HS-5 (cell line): ENCODE data around the gene MAPRE2.

Source experiments
- DNase-seq: peaks from one replicate; pipeline ENCODE4 v3.0.0-alpha.2; 2012; ENCODE audit warnings: low read depth

The MAPRE2 gene

DNA sequence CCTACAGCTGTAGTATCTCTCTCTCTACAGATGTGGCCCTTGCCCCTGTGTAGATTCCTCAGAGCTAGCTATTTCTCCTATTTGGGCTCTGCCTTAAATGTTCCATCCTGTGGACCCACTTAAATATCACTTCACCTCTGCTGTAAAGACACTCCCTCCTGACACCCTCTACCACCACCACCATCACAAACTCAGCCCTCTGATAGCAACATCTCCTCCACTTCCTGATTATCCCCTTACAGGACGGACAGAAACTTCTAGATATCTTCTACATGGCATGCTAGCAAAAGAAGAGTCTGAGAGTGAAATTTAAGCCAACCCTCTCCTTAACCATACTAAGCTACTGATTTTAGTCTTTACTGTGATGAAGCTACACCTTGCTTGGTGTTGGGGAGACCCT is 3.2 kb upstream of the MAPRE2 start:
- no peak for DNase-seq

DNA sequence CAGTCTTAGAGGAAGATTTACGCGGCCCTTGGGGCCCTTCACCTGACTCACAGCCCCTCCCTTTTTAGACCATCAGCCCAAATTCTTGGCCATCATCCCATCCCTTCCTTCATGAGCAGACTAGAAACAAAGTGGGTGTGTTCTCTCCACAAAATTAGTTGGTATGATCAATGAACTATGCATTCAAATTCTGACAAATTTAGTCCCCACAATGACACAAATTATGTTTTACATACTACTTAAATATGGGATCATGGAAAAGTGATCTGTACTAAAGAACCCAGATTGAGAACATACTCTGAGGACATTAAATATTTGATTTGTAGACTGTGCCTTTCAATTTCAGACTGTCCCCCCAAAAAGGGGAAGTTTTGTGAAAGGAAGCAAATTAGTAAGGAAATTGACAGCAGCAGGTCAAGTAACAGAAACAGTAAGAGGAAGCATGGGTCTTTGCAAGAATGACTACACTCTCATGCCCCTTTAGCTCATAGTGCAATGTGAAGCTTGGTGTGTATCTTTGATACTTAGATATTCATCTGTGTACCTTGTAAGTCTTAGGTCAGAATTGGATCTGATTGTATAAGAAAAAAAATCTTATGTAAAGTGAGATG is 2.2 kb upstream of the MAPRE2 start:
- no peak for DNase-seq

DNA sequence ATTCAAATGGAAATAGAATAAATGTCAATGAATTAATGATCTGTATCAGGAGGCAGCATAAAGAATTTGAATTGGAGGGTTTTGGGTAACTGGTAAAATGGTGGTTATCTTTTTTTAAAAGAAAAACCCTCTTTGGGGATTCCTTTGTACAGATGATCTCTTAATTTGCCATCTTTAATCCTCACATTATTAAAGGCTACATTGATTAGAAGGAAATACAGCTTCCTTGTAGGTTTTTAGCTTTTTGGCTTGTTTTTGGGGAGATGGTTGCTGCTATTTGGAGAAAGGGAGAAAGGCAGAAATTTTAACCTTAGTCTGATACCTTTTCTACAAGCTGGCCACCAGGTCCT is 600 bp upstream of the MAPRE2 start:
- no peak for DNase-seq

DNA sequence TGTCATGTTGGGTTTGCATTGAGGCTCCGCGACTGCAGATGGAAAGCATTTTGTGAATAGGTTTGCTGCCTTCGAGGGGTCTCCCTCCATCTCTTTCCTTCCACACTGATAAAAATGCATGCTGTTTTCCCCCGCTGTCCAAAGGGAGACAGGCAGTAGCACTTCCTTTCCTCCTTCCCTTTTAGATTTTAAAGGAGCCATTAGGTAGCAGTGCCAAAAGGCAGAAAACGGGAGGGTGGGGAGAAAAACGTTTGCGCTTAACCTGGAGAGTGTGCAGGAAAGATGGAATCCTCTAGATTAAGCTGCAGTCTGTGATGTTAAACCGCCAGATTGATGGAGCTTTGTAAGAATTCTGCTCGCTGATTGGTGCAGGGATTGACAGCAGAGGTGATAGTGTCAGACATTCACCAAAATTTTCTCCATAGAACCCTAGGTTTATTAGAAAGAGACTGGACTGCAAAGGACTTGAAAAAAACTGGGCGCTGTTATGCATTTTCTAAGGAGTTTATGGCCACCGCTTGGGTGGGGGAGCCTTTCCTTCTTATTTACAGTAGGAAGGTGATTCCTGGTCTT is 688 bp downstream of the MAPRE2 start:
- no peak for DNase-seq

DNA sequence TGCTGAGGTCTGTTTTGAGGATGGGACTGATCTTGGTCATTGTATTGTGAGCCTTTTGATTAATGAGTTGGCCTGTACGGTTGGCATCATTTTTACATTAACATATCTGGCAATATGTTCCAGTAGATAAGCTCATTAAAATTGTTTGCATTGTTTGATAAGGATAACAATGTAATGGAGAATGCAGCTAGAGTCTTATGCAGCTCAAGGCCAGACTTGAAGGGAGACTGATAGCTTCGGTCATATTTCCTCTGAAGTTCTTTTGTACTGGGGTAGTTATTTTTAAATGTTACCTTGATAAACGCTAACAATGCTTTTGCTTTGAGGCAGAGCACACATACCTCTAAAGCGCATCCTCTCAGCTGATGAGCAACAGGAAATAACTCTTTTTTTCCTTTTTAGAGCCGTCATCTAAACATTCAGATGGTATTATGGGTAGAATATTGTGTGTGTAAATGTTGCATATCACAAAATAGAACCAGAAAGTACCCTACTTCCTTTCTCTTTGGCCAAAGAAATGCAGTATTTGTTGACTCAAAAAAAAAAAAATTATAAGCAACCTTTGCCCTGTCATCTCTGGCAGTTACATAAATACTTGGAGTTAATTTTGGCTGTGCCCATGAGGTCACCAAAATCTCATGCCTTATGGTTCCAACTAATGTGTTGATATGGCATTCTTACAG is 1.3 kb downstream of the MAPRE2 start:
- DNase-seq, result no peak

DNA sequence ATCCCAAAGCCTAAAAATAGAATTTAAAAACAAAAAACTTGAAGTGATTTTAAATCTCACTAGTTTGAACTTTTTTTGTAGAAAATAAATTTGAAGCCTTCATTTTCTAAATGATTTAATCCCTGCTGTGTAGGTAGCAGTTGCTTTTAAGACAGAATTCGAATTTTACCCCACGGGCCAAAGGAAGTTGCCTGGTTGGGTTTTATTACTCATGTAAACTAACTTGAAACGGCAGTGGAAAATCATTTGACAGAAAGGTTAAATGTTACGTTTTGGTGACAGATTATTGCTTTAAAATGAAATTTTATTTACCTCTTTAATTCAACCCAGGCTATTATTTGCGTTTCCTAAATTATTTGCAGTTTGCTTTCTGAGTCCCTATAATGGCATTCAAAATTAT is 2.0 kb downstream of the MAPRE2 start:
- no peak for DNase-seq

DNA sequence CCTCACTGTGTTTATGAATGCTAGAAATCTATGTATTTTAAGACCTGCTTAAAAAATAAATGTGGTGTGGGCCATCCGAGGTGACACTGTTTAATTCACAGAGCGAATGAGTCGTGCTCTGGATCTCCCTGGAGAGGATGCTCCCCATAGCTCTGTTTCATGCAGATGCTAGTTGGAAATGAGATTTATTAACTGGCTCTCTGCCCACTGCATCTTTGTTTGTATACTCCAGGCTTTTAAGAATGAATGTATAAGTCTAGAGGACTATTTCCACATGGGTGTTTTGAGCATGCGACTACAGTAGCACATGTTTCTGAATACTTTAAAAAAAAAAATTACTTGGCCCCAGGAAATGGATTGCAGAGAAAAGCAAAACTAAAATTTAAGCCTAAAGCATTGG is 3.9 kb downstream of the MAPRE2 start:
- DNase-seq, result no peak

DNA sequence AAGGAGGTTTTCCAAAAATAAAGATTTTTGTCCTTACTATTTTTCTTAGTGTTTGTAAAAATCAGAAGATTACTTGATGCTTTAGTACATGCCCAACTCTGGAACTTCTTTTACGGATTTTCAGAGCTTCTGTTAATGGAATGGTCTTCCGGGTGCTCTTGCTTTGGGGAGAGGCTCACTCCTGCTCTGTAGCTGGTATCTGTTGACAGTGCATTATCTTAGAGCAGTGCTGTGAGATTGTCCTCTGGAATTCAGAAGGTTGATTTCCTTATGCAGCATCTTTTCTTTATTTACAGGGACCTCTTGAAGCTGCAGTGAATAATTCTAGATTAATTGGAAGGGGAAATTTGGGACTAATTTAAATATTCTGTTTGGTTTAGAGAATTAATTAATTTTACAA is 4.6 kb downstream of the MAPRE2 start:
- DNase-seq, result no peak

DNA sequence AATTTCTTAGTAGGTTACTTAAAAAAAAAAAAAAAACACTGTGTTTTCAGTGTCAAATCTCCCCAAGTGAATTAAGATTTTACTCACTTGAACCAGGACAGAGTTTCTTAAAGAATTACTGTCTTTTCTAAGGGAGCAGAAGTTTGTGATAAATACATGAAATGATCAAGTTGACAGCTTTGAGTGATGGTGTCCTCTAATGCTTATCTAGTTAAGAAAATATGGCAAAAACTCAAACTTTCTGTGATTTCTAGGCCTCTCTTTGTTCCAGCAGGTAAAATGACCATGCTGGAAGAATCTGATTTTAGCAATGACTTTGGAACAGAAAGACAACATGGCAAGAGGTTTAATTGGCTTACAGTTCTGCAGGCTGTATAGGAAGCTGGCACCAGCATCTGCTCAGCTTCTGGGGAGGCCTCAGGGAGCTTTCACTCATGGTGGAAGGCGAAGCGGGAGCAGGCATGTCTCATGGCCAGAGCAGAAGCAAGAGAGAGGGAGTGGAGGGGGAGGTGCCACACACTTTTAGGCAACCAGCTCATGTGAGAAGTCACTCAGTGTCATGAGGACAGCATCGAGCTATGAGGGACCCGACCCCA is 6.6 kb downstream of the MAPRE2 start:
- no peak for DNase-seq

DNA sequence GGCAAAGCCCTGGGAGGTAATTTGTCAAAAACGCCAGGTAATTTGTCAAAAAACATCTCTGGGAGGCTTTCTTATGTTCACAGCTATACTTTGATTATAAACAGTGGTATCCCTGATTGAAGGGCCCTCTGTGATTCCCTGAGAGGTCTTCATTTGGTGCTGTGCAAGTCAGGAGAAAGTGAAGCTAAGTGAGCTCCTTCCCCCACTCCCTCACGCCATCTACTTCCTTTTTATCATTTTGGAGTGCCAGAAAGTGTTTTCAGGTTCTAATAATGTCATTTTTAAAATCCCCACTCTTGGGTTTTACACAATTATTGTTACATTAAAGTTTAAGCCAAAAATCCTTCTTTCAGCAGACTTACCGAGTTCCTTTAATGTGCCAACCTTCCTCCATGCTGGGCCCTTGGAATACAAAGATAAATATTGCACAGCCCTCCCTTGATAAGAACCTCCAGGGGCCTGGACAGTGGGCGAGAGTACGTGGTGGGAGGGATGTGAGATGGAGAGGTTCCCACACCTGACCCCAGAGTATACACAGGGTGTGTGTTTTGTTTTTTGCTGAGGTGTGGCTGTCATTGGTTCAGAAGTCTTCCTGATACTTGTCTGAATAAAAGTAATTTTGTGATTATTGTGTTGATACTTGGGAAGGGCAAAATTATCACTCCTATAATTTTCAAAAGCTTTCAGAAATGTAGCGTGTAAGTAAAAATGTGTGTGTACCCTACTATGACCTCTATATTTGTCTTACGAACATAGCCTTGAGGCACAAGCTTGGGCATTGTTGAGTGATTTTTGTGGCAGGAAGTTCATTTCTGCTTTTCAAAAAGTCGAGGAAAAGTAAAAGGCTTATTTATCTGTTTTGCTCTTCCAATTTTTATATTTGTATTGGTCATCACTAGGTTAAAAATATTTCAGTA is 8.2 kb downstream of the MAPRE2 start:
- no peak for DNase-seq

DNA sequence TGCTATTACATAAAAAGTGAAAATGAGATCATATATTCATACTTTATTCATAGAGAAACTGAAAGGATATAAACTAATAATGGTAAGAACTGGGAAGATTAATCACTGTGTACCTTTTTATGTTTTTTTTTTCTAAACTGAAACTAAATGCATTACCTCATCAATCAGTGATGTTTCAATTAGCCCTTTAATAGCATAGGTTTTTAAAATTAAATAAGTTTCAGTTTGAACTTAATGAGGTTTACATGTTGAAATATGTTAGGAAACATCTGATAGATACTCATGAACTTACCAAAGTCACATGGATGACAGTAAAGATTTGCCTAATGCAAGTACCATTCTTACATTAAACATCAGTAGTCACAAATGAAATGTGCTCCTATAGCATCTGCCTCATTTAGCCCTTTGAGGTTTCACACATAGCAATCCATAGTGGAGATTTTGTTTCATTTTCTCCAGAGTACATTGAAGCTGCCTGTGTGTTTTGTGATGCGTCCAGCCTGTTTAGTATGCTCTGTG is 8.9 kb downstream of the MAPRE2 start:
- DNase-seq, result no peak

DNA sequence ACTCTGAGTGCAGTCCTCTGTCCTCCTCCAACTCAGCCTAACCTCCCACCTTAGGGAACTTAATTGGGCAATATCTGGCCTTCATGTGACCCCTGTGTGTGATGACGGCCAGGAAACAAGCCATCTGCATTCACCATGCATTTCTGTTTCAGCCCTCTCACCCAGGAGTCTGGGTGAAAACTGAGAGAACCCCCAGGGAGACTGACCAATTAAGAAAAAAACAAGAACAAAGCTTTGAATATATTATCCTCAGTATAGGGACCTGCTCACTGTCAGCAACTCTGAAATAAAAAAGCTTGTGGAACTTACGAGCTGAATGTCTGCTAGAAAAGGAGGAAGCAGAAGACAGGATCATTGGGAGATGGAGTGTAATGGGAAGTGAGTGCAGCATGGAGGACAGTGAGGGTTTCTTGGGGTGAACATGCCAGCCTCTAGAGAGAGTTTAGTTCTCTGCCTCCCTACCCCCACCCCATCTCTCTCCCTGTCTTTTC is 9.5 kb downstream of the MAPRE2 start:
- DNase-seq, result no peak

DNA sequence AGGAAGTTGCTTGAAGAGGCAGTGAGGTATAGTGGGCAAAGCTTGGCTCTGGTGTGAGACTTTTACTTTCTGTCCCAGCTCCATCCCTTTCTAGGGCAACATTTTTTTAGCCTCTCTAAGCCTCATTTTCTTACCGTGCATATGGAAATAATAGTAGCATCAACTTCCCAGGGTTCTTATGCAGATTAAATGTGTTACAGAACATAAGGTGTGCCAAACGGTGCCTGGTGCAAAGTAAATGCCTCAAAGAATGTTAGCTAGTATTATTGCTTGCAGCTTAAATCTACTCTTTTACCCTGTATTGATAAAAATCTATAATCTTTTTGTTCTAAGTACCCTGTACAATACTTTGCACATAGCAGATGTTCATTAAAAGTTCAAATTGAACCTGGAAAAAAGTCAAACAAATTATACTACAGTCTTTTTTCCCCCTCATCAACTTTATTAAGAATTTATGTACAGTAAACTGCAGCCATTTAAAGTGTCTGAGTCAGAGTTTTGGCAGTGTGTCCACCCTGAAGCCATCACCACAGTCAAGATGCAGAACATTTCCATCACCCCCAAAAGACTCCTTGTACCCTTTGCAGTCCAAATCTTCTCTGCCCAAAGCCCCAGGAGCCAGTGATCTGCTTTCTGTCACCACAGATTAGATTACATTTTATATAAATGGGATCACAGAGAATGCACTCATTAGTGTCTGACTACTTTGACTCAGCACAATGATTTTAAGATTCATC is 10.6 kb downstream of the MAPRE2 start:
- no peak for DNase-seq

DNA sequence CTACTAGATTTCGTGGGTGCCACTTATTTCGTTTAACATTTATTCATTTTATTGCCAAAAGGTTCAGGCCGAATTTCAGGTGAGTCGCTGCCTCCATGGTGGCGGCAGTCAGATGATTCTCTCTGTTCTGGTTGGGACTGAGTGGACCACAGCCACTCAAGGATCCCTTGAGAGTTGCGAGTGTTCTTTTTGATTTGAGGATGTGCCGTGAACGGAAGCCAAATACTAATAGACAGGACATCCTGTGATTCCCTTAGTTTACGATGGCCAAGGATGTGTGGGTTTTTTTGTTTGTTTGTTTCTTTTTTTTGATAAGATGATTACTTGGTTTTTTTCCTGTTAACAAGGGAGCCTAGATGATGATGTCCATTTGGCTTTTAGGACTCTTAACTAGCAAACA is 13.2 kb downstream of the MAPRE2 start:
- DNase-seq, result no peak

DNA sequence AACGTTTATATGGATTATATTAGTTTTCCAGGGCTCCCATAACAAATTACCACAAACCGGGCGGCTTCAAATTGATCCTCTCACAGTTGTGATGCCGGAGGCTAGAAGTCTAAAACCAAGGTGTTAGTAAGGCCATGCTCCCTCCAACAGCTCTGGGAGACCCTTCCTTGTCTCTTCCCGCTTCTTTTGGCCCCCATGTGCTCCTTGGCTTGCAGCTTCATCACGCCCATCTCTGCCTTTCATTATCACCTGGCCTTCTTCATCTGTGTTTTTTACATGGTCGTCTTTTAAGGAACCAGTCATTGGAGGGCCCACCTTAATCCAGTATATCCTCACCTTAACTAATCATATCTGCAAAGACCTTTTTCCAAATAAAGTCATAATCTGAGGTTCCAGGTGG is 13.9 kb downstream of the MAPRE2 start:
- DNase-seq, result no peak

DNA sequence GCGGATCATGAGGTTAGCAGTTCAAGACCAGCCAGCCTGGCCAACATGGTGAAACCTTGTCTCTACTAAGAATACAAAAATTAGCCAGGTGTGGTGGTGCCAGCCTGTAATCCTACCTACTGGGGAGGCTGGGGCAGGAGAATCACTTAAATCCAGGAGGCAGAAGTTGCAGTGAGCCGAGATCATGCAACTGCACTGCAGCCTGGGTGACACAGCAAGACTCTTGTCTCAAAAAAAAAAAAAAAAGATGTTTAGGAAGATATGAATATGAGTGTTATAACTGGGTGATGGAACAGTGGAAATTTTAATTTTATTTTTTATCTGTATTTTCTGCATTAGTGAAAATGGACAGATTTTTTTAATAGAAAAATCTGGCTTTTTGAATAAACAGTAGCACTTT is 14.5 kb downstream of the MAPRE2 start:
- no peak for DNase-seq

DNA sequence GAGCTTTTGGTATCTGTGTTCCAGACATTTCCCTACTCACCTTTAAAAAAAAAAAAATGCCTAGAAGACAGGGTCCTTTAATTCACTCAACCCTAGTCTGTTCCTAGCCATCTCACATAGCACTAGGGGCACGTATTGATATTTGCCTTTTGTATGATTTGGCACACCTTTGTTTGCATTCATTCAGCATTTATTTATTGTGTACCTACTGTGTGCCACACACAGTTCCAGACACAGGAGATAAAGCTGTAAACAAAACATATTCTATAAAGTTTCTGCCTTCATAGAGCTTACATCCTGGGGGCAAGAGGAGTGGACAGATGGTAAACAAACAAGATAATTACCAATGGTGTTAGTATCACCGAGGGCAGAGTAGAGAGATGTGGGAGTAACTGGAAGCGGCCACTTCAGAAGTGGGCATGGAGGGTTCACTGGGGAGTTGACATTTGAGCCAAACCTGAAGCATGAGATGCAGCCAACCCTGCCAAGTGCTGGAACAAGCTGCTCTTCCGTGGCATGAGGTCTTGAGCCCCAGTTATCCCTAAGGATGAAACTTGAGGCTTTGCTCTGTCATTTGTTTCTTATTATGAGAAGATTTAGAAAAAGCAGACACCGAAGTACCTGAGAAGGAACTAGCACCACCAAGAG is 18.2 kb downstream of the MAPRE2 start:
- no peak for DNase-seq

DNA sequence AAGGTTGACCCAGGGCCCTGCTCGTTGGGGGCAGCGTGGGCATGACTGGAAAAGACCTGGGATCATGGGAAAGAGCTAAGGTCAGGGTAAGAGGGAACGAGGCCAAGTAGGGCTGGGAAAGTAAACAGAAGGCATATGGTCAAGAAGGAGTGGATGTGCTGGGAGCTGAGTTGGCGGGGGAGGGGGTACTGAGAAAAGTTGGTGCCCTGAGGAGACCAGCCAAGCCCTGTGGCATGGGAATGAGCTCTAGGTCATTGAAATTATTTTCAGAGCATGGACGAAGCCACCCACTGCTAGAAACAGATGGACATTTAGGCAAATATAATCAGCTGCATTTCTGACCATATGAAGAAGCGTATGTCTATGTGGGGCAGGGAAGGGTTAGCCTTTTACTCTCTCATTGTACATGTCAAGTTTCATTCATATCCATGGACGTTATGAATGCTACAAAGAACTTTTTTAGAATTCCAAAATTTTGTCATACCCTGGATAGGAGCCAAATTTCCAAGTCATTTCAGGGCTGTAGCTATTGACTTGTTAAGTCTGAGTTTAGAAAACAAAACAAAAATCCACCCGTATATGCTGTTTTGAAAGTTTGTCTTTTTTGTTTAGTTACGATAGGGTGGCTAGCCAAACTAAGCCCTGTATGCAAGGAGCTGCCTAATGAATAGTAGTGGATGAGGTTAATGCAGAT is 19.1 kb downstream of the MAPRE2 start:
- DNase-seq, result no peak

DNA sequence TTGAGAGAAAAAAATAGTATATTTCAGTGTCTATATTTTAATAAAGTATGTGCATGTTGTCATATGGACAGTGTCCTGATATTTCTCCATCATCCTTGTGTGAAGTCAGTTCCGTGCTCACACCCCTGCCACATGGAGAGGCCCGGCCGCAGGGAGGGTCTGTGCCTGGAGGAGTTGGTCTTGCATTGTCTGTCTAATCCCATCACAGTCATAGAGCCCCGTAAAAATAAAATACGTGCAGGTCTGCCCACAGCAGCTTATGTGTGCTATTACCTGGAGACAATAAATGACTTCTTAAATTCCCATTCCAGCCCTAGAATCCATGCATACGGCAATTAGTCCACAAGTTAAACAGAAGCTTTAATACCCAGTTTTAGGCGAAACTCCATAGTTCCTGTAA is 20.1 kb downstream of the MAPRE2 start:
- DNase-seq, result no peak

DNA sequence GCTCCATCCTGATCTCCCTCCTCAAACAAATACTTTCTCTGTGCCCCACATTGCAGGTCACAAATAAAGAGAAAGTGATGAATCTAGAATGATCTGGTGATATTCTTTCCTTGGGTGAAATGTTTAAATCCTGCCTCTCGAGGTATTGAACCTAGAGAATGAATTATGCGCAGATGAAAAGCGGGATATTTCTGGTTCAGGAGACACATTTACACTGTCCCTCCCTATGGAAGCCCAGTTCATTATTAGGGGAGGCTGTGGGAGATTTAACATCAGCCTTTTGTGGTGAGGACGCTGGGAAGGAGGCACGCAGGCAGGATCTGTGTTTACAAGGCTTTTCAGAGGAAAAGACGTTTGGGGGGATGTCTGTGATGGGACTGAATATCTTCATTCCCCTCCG is 20.6 kb downstream of the MAPRE2 start:
- DNase-seq, result no peak
